ENCODE data around the gene PARL. TPM values are rescaled to one million over a fixed set of nuclear protein-coding genes. Genes with fewer than 3 reads are reported as not detected.
A peak's percentile ranks its signal among the peaks of the same experiment; 100 is the strongest.

The PARL gene
- total RNA-seq, 1 experiment from 2014 or later: 91.3 TPM

DNA sequence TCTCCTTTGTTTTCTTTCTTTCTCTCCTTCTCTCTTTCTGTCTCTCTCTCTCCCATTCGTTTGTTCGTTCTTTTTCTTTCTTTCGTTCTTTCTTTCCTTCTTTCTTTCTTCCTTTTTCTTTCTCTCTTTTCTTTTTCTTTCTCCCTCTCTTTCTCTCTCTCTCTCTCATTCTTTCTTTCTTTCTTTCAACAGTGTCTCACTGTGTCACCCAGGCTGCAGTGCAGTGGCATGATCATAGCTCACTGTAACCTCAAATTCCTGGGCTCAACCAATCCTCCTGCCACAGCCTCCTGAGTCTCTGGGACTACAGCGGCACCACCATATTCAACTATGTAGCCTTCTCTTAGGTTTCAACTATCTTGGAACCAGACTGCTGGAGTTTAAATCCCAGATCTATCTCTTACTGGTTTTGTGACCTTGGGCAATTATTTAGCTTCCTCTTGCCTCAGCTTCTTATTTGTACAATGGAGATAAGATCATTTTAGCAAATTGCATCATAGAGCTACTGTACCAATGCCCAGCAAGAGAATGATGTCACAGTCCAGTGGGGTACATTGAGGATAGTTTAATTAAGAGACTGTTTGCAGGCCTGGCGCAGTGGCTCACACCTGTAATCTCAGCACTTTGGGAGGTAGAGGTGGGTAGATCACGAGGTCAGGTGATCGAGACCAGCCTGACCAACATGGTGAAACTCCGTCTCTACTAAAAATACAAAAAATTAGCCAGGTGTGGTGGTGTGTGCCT lies 27.3 kb upstream of the PARL start:
- TF ChIP-seq, protein P1, sequence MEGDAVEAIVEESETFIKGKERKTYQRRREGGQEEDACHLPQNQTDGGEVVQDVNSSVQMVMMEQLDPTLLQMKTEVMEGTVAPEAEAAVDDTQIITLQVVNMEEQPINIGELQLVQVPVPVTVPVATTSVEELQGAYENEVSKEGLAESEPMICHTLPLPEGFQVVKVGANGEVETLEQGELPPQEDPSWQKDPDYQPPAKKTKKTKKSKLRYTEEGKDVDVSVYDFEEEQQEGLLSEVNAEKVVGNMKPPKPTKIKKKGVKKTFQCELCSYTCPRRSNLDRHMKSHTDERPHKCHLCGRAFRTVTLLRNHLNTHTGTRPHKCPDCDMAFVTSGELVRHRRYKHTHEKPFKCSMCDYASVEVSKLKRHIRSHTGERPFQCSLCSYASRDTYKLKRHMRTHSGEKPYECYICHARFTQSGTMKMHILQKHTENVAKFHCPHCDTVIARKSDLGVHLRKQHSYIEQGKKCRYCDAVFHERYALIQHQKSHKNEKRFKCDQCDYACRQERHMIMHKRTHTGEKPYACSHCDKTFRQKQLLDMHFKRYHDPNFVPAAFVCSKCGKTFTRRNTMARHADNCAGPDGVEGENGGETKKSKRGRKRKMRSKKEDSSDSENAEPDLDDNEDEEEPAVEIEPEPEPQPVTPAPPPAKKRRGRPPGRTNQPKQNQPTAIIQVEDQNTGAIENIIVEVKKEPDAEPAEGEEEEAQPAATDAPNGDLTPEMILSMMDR (IDR thresholded peaks at IDR 0.05; ENCODE audit: insufficient read depth in 1 of 2, low read depth in 1 of 2, low read length in 1 of 2, severe bottlenecking in 1 of 2, unreplicated experiment in 1 of 2): no peak
- ChIA-PET POLR2A (no interaction called here), CTCF (interaction anchor here (1.2 kb wide), 1 partner anchor 79 kb away, joined by 4 read pairs; no protein-coding TSS in a partner anchor)
- BruUV-seq (replicated peaks): no TSS peak
- Histone ChIP-seq H3K9me3 (no peaks in the 10 kb centered on the region), H3K36me3 (ENCODE audit: control insufficient read depth, insufficient read depth, low read length) (no peaks in the 10 kb centered on the region), H3K4me3 (ENCODE audit: low read depth, low read length) (no peak overlapping the region), H3K4me1 (peaks cover 14% of the 10 kb centered on the region), H3K27me3 (replicated peaks; ENCODE audit: control insufficient read depth, insufficient read depth, low read length) (no peaks in the 10 kb centered on the region)
- Mint-ChIP-seq H3K36me3 (ENCODE audit: insufficient read depth, unreplicated experiment) (no peaks in the 10 kb centered on the region), H3K9me3 (ENCODE audit: unreplicated experiment) (no peaks in the 10 kb centered on the region), H3K27ac (ENCODE audit: unreplicated experiment) (no peak overlapping the region), H3K4me1 (ENCODE audit: low read depth, unreplicated experiment) (peaks cover 13% of the 10 kb centered on the region), H3K27me3 (ENCODE audit: insufficient read depth, unreplicated experiment) (no peaks in the 10 kb centered on the region), H3K4me3 (ENCODE audit: unreplicated experiment) (no peak overlapping the region)
- intact Hi-C loops (cut with micrococcal nuclease; ENCODE audit: unreplicated experiment): no loop called here
- DNase-seq: peak in 1 of 2 experiments; percentile 12

GRCh38 chr3:183911087-183911486 lies 26.4 kb upstream of the PARL start:
- POLR2A ChIA-PET: no interaction called here
- H3K9me3 Mint-ChIP-seq (ENCODE audit: unreplicated experiment): no peaks in the 10 kb centered on the region
- BruUV-seq (replicated peaks): no TSS peak
- TF ChIP-seq, protein P1 (IDR thresholded peaks at IDR 0.05; ENCODE audit: insufficient read depth in 1 of 2, low read depth in 1 of 2, low read length in 1 of 2, severe bottlenecking in 1 of 2, unreplicated experiment in 1 of 2): no peak
- no peak overlapping the region for H3K27ac Mint-ChIP-seq (ENCODE audit: unreplicated experiment)
- no peaks in the 10 kb centered on the region for H3K27me3 ChIP-seq (replicated peaks; ENCODE audit: control insufficient read depth, insufficient read depth, low read length)
- H3K4me3 Mint-ChIP-seq (ENCODE audit: unreplicated experiment): no peak overlapping the region
- H3K36me3 Mint-ChIP-seq (ENCODE audit: insufficient read depth, unreplicated experiment): no peaks in the 10 kb centered on the region
- no peaks in the 10 kb centered on the region for H3K36me3 ChIP-seq (ENCODE audit: control insufficient read depth, insufficient read depth, low read length)
- H3K9me3 ChIP-seq: no peaks in the 10 kb centered on the region
- intact Hi-C loops (cut with micrococcal nuclease; ENCODE audit: unreplicated experiment): no loop called here
- no peaks in the 10 kb centered on the region for H3K27me3 Mint-ChIP-seq (ENCODE audit: insufficient read depth, unreplicated experiment)
- CTCF ChIA-PET: no interaction called here
- H3K4me1 Mint-ChIP-seq (ENCODE audit: low read depth, unreplicated experiment): peaks cover 13% of the 10 kb centered on the region
- H3K4me1 ChIP-seq: peaks cover 14% of the 10 kb centered on the region
- no peak for DNase-seq
- no peak overlapping the region for H3K4me3 ChIP-seq (ENCODE audit: low read depth, low read length)

DNA sequence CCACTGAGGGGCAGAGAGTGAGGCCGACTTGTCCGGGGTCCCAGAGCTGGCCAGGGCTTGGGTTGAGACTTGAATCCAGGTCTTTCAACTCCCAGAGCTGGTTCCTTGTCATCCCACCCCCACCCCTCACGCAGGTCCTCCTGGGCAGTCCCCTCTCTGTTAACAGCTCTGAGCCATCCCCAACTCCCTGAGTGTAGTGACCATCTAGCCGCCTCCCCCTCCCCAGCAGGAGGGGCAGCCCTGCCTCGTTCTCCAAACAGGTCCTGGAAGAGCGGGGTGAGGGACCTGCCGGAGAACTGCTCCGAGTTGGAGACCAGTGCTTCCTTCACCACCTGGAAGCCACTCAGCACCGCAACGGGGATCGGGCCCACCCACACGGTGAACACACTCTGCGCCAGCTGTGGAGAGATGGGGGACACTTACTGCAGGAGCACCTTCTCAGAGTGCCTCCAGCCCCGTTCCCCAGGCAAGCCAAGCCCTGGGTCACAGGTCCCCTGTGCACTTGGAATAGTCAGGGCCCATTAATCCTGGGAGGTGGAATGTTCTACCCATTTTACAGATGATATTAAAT lies 24.4 kb upstream of the PARL start:
- Histone ChIP-seq H3K36me3 (ENCODE audit: control insufficient read depth, insufficient read depth, low read length) (no peaks in the 10 kb centered on the region), H3K4me1 (peaks cover 14% of the 10 kb centered on the region), H3K4me3 (ENCODE audit: low read depth, low read length) (no peak overlapping the region), H3K27me3 (replicated peaks; ENCODE audit: control insufficient read depth, insufficient read depth, low read length) (no peaks in the 10 kb centered on the region), H3K9me3 (no peaks in the 10 kb centered on the region)
- H3K4me3 Mint-ChIP-seq (ENCODE audit: unreplicated experiment): no peak overlapping the region
- intact Hi-C loops (cut with micrococcal nuclease; ENCODE audit: unreplicated experiment): no loop called here
- POLR2A ChIA-PET: no interaction called here
- CTCF ChIA-PET: no interaction called here
- H3K36me3 Mint-ChIP-seq (ENCODE audit: insufficient read depth, unreplicated experiment): no peaks in the 10 kb centered on the region
- no peaks in the 10 kb centered on the region for H3K9me3 Mint-ChIP-seq (ENCODE audit: unreplicated experiment)
- no peak for DNase-seq
- H3K27ac Mint-ChIP-seq (ENCODE audit: unreplicated experiment): no peak overlapping the region
- BruUV-seq (replicated peaks): no TSS peak
- TF ChIP-seq, protein P1 (IDR thresholded peaks at IDR 0.05; ENCODE audit: insufficient read depth in 1 of 2, low read depth in 1 of 2, low read length in 1 of 2, severe bottlenecking in 1 of 2, unreplicated experiment in 1 of 2): no peak
- no peaks in the 10 kb centered on the region for H3K27me3 Mint-ChIP-seq (ENCODE audit: insufficient read depth, unreplicated experiment)
- H3K4me1 Mint-ChIP-seq (ENCODE audit: low read depth, unreplicated experiment): peaks cover 13% of the 10 kb centered on the region
